ENCODE data around the gene LRRFIP1. TPM values are rescaled to one million over a fixed set of nuclear protein-coding genes. Genes with fewer than 3 reads are reported as not detected.

LRRFIP1 gene
- polyA plus RNA-seq, 1 donor (not counting 4 experiments of a cell fraction or from before 2014, with no cell fraction given), result 115 TPM

- Histone ChIP-seq H3K27me3 (ENCODE audit: control insufficient read depth, extremely low read depth, insufficient read depth, low read length) (peaks cover 5% of the 10 kb centered on the region), H3K4me2 (ENCODE audit: control insufficient read depth, extremely low read depth, insufficient read depth, low read depth, low read length) (peak overlapping the region; percentile 54), H3K9me3 (ENCODE audit: control insufficient read depth, low read depth, low read length) (no peaks in the 10 kb centered on the region), H3K36me3 (ENCODE audit: control insufficient read depth in 2 of 2, extremely low read depth in 1 of 2, insufficient read depth in 2 of 2, low read length in 2 of 2) (no peaks in the 10 kb centered on the region), H3K4me3 (ENCODE audit: control insufficient read depth in 2 of 3, extremely low read depth in 1 of 3, insufficient read depth in 2 of 3, low read depth in 1 of 3, low read length in 3 of 3) (peak overlapping the region in 1 of 3 experiments; percentile 27), H3K9ac (ENCODE audit: control insufficient read depth, extremely low read depth, insufficient read depth, low read length) (no peak overlapping the region), H2AFZ (ENCODE audit: control insufficient read depth, low read length) (peak overlapping the region; percentile 58), H3K9me1 (ENCODE audit: control insufficient read depth, extremely low read depth, insufficient read depth, low read length) (no peaks in the 10 kb centered on the region), H3K4me1 (ENCODE audit: control insufficient read depth, extremely low read depth, insufficient read depth, low read length) (peaks cover 9% of the 10 kb centered on the region), H4K20me1 (ENCODE audit: control insufficient read depth, extremely low read depth, insufficient read depth, low read length) (no peaks in the 10 kb centered on the region), H3K27ac (ENCODE audit: control insufficient read depth, insufficient read depth, low read length) (no peak overlapping the region), H3K79me2 (ENCODE audit: control insufficient read depth, insufficient read depth, low read length) (no peaks in the 10 kb centered on the region)
- dilution Hi-C loops (cut with MboI; ENCODE audit: extremely low pct_ligation_motif_present, low sequenced_read_pairs), result no loop called here
- DNase-seq (ENCODE audit: low read depth, low spot score) (no peak), FAIRE-seq (peak; percentile 34)
- no peak for TF ChIP-seq EZH2 (IDR thresholded peaks at IDR 0.05; ENCODE audit: low read length)
- no peak for TF ChIP-seq CTCF (optimal IDR thresholded peaks at IDR 0.05 in 1 of 3, IDR thresholded peaks at IDR 0.05 in 1 of 3, conservative IDR thresholded peaks at IDR 0.05 in 1 of 3; ENCODE audit: extremely low read depth in 1 of 3, insufficient read depth in 2 of 3, low read length in 3 of 3)
Observed at GRCh38 chr2:237603718-237604362, 23.5 kb upstream of the LRRFIP1 start.

DNA sequence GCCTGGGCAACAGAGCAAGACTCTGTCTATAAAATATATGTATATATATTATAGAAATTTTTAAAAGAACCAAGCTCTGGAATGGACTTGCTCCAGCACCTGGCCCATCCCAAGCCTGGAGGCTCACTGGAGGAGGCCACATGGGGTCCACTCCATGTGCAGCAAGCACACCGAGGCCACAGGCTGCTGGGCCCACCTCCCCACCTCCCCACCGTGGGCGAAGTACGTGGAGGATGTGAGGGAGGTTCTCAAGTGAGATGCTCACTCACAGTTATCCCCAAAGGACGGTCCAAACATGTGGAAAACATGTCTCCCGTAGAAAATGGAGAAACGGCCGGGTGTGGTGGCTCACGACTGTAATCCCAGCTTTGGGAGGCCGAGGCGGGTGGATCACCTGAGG lies 23.0 kb upstream of the LRRFIP1 start:
- no peaks in the 10 kb centered on the region for H4K20me1 ChIP-seq (ENCODE audit: control insufficient read depth, extremely low read depth, insufficient read depth, low read length)
- no peaks in the 10 kb centered on the region for H3K79me2 ChIP-seq (ENCODE audit: control insufficient read depth, insufficient read depth, low read length)
- peaks cover 9% of the 10 kb centered on the region for H3K4me1 ChIP-seq (ENCODE audit: control insufficient read depth, extremely low read depth, insufficient read depth, low read length)
- dilution Hi-C loops (cut with MboI; ENCODE audit: extremely low pct_ligation_motif_present, low sequenced_read_pairs), result no loop called here
- FAIRE-seq (no peak), DNase-seq (ENCODE audit: low read depth, low spot score) (no peak)
- H3K27me3 ChIP-seq (ENCODE audit: control insufficient read depth, extremely low read depth, insufficient read depth, low read length), result peaks cover 5% of the 10 kb centered on the region
- no peak overlapping the region for H2AFZ ChIP-seq (ENCODE audit: control insufficient read depth, low read length)
- no peak for TF ChIP-seq EZH2 (IDR thresholded peaks at IDR 0.05; ENCODE audit: low read length)
- TF ChIP-seq CTCF (optimal IDR thresholded peaks at IDR 0.05 in 1 of 3, IDR thresholded peaks at IDR 0.05 in 1 of 3, conservative IDR thresholded peaks at IDR 0.05 in 1 of 3; ENCODE audit: extremely low read depth in 1 of 3, insufficient read depth in 2 of 3, low read length in 3 of 3), result no peak
- no peaks in the 10 kb centered on the region for H3K9me3 ChIP-seq (ENCODE audit: control insufficient read depth, low read depth, low read length)
- no peak overlapping the region for H3K4me3 ChIP-seq (ENCODE audit: control insufficient read depth in 2 of 3, extremely low read depth in 1 of 3, insufficient read depth in 2 of 3, low read depth in 1 of 3, low read length in 3 of 3)
- H3K27ac ChIP-seq (ENCODE audit: control insufficient read depth, insufficient read depth, low read length), result no peak overlapping the region
- H3K4me2 ChIP-seq (ENCODE audit: control insufficient read depth, extremely low read depth, insufficient read depth, low read depth, low read length), result no peak overlapping the region
- no peaks in the 10 kb centered on the region for H3K36me3 ChIP-seq (ENCODE audit: control insufficient read depth in 2 of 2, extremely low read depth in 1 of 2, insufficient read depth in 2 of 2, low read length in 2 of 2)
- H3K9ac ChIP-seq (ENCODE audit: control insufficient read depth, extremely low read depth, insufficient read depth, low read length), result no peak overlapping the region
- no peaks in the 10 kb centered on the region for H3K9me1 ChIP-seq (ENCODE audit: control insufficient read depth, extremely low read depth, insufficient read depth, low read length)
